ENCODE measurements around the gene POU3F4.

DNA sequence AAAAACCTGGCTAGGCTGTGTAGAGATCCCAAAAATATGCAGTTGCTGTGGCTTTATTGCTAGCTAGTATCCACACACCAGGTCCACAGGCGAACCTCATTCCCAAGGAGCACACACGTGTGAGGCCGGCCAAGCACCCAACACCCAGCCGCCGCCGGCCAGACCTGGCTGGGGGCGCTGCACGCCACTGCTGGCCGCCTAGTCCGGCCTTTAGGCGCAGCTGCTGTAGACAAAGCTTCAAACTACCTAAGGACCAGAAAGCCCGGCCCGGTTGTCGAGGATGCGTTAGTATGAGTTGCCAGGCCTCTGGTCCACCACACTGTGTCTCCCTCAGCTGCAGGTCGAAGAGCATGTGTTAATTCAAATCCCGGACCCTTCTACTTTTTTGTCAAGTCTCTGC, 3.1 kb downstream of the POU3F4 start:
- TF ChIP-seq TAF1 (IDR thresholded peaks at IDR 0.05; ENCODE audit: low read depth) = no peak
- no peak for TF ChIP-seq EP300 (IDR thresholded peaks at IDR 0.05; ENCODE audit: borderline replicate concordance)
- TF ChIP-seq REST (IDR thresholded peaks at IDR 0.05; ENCODE audit: low read depth) = no peak
- no peak for TF ChIP-seq TEAD4 (IDR thresholded peaks at IDR 0.05)
- TF ChIP-seq EGR1 (IDR thresholded peaks at IDR 0.05) = no peak
- no peak for TF ChIP-seq FOXM1 (IDR thresholded peaks at IDR 0.05; ENCODE audit: borderline replicate concordance, low read depth)
- TF ChIP-seq TCF12 (IDR thresholded peaks at IDR 0.05; ENCODE audit: low read depth) = no peak
- no peak for TF ChIP-seq RAD21 (IDR thresholded peaks at IDR 0.05; ENCODE audit: low read depth)
- TF ChIP-seq, protein P1, sequence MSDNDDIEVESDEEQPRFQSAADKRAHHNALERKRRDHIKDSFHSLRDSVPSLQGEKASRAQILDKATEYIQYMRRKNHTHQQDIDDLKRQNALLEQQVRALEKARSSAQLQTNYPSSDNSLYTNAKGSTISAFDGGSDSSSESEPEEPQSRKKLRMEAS (IDR thresholded peaks at IDR 0.05) = no peak
